CD4-positive, alpha-beta T cell treated with Interleukin-15 for 4 hours (primary cell): Measurements from ENCODE around the gene ABHD14A.

ENCODE experiments used
- DNase-seq: peaks from one replicate; pipeline ENCODE4 v3.0.0-alpha.2; 2020; ENCODE audit warnings: low spot score

Gene ABHD14A

DNA sequence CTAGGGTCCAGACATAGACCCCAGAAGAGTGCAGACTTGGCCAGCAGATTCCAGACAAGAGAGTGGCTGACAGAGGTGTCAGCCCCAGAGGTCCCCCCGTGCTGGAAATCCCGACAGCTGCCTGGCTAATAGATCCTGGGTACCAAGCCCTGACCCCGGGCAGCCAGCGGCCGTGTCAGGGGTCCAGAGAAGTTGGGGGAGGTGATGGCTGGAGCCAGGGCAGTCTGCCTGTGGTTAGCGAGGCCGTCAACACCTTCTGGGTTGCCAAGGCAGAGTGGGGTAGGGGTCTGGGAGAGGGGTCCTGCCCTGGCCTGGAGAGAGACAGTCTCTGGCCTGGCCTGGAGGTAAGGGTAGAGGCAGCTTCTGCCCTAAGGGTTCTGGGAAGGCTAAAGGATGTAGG is 45.9 kb downstream of the ABHD14A start:
- DNase-seq: no peak

DNA sequence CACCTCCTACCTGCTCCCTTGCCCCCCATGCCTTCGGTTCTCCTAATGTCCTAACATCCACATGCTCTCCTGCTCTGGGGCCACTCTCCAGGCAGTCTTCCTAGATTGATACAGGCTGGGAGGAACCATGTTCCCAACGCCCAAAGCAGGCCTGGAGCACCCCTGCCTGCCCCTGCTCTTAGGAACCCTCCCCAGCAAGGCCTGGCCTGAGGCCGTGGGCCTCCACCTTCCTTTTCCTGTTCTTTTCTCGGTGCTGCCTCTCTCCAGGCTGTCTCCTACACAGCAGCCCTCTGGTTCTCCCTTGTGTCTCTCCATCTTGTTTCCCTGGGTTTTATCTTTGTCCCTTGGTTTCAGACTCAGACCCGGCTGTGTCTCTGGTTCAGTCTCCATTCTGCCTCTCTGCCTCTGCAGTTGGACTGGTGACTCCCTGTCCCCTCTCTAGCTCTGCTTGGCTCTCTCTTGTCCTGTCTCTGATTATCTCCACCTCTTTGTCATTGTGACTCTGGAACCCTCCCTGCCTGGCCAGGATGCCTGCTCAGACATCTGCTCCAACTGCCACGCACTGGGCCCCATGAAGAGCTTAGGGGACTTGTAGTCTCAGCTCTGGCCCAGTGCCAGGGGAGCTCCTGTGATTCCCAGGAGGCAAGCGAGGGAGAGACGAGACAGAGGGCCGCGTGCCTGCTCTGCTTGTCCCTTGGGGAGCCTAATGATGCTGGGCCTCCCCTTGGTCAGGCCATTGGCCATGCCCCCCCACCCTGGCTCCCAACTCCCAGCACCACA is 46.8 kb downstream of the ABHD14A start:
- DNase-seq: no peak

DNA sequence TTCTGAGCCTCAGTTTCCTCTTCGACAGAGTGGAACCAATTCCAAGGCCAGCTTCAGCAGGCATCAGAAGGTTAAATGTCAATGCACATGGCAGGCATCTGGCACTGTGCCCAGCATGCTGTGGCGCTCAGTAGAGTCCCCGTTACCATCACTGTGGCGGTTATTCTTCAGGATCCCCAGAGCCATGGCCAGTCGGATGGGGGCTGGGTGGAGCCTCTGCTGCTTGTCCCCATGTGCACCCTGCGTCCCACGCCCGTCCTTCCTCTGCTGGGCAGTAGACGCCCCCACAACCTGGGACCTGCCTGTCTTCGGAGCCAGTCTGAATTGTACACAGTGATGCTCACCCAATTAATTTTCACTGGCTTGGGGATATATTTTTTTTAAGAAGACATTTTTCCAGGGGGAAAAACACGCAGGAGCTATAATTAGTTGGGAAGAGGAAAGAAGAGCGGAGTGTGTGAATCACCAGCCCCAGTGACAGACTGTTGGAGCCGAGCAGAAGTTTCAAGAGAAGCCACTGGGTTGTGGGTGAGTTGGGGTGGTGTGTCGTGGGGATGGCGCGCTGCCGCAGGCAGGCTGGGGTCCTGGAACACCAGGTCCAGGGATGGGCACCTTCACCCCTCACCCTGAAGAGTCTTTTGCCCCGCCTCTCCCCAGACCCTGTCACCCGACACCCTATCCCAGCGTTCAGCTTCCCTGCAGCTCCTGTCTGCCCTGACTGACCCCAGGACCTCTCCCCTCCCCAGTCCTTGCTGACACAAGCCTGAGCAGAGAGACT is 47.6 kb downstream of the ABHD14A start:
- no peak for DNase-seq

DNA sequence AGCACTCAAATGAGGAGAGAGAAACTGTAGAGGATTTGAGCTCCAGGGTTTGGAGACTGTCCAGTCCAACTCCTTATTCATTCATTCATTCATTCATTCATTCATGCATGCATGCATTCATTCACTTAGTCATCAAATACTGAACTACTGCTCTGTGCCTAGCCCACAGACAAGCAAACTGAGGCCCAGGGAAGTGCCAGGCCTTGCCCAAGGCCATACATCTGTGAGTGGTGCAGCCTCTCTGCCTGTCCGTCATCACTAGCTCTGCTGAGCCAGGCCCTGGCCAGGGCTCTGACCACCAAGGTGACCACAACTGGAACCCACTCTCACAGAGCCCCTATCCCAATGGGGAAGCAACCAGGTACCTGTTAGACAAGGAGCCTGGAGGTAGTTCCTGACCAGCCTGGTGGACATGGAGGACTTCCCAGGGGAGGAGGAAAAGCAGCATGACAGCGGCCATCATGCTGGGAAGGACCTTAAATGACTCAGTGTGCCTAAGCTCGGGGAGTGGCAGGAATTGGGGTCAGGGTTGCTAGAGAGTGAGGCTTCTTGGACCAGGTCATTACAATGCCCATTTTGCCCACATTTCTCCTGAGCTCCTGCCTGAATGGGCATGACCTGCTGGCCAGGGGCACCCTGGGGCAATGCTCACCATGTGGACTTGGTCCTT is 48.4 kb downstream of the ABHD14A start:
- DNase-seq: no peak

DNA sequence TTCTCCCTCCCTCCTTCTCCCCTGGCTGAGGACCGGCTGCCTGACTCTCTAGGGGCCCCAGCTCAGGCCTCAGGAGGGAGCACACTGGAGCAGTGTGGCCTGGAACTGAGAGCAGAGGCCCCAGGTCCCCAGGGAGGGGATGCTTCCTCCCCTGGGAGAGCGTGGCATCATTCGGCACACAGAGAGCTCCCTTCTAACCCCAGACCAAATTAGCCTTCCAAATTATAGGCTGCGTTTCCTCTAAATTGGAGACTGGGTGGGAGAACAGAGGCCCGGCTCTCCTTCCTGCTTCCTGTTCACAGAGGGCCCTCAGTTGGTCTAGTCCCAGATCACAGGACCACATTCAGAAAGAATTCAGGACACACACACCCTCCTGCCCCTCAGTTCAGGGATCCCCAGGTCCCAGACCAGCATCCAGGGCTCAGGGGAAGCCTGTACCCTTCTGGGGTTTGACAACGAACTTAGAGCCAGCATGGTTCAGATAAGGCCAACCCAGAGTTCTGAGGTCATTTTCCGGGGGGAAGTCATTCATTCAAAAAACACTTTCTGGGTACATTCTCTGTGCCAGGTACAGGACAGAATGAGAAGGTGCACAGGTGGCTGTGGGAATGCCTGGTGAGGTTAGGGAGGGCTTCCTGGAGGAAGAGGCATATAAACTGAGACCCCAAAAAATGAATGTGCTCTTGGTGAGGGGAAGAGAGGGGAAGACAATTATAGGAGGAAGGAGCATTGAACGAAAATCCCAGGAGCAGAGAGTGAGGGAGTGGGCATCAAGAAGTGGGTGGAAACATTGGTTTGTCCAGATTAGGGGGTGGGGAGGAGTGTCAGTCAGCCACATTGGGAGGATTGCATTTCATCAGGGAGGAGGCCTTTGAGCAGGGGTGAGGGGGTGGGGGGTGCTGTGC is 49.2 kb downstream of the ABHD14A start:
- no peak for DNase-seq

DNA sequence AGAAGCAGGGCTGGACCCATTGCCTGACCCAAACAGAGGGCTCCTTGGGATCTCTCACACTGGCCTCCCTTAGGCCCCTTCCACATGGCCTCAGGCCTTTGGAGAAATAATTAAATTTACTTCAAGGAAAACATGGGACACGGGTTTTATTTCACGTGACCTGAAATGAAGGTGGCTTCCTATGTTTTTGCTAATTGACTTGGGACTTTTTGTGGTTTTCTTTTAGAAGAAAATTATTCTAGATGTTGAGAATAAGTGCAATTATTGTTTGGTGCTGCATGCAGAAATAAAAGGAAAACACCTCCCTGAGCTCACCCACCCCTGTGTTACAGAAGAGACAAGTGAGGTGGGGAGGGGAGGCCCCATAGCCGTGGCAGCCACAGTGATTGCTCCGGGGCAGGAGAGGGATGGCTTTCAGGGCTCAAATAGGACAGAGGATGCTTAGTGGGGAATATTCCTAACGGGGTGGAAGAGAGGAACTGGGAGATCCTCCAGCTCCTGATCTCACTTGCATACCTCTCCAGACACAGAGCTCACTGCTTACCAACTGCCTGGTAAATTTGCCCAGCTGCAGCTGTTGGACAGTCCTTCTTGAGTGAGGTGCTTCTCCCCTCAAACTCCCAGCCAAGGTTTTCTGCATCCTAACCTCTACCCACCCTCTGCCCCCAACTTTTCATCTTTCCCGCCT is 50.0 kb downstream of the ABHD14A start:
- DNase-seq: no peak

DNA sequence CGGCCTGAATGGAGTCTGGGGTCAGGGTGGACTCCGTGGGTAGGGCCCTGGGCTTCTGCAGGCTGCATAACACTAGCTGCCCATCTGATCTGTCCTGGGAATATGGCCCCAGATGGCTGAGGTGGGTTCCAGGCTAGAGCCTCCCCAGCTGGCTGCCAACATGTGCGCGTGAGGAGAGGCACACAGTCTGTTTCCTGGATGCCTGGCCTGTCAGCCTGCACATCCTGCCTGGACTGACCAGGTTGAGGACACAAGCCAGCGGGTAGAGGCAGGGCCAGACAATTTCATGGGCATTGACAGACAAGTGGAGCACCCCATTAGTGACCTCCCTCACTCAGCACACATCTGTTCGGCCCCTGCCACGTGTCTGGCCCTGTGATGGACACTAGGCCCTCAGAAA is 50.6 kb downstream of the ABHD14A start:
- DNase-seq: no peak

DNA sequence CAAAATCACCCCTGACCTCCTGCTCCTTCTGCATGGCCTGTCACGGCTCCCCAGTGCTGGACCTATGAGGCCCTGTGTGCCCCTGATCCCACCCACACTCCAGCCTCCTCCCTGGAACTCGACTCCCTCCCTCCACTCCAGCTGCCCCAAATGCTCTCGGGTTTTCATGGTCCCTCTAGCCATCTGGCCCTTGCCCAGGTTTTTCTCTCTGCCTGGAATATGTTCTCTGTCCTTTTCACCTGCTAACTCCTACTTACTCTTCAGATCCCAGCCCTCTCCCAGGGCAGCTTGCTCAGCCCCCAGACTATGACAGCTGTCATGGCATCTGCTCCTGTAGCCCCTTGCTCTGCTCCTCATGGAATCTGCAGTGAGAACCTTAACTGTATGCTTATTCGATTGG is 51.2 kb downstream of the ABHD14A start:
- DNase-seq: no peak

DNA sequence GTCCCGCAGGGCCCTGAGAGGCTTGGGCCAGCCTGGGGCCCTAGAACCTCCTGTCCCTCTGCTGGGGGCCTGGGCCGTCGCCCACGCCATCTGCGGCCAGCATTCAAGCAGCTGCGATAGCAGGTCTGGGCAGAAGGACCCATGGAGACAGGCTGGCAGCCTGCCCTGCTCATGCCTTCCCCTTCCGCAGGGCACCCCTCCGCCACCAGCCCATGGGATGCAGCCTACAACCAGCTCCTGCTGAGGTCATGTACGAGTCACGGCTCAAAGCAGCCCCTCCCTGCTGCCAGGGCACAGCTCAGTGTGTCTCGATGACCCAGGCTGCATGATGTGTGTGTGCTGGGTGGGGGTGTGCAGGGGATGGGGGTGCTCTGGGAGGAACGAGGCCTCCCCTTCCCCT is 53.7 kb downstream of the ABHD14A start:
- DNase-seq: no peak

DNA sequence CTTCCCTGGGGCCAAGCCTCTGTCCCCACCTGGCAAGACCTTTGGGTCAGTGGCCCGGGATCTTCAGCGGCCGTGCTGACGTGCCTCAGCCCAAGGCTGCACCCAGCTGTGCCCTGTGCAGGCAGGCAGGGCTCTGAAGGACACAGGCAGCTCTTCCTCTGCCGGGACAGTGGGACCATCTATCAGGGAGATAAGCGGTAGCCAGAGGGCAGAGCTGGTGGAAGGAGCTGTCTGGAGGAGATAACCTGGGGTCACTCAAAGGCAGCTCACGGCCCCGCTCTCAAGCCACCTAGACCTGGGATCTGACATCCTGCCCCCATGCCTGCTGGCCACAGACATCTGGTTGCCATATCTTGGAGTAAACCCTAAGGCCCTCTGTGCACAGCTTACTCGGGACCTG is 54.2 kb downstream of the ABHD14A start:
- no peak for DNase-seq

DNA sequence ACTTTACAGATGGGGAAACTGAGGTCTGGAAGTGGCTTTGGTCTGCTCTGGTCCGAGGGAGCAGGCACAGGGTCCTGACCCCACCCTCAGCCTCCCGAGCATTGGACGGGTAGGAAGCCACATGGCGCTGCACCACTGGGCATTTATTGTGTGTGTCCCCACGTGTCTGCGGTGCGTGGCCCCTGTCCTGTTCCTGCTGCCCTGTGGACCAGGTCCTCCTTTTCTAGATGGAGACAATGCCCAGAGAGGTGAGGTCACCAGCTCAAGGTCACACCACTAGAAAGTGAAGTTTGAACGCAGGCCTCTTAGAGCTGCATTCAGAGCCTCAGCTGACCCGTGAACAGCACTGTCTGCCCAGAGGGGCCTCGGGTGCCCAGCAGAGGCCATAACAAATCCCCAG is 54.7 kb downstream of the ABHD14A start:
- DNase-seq: no peak
